HepG2 (cell line): ENCODE data around the gene MYRIP. TPM values are rescaled to one million over a fixed set of nuclear protein-coding genes. Genes with fewer than 3 reads are reported as not detected.

Experiments
- ATAC-seq: fragments of 200-7000 bp; cut with Tn5 transposase; 3 replicates; pipeline ENCODE4 v1.9.1; 2020; ENCODE audit warnings: mild to moderate bottlenecking, moderate library complexity
- BruUV-seq: library from RNA; stranded (reverse); fragments of 400-500 nt; replicated peaks from 2 replicates; lab custom pipeline; 2021; lab: Mats Ljungman, UMichigan
- CTCF ChIA-PET: fragments of 300-600 bp; formaldehyde crosslinking; extraction: SDS; loops from one replicate; lab custom pipeline; 2021; ENCODE audit warnings: low total read pairs, inconsistent platforms, low intra/inter-chr PET ratio; lab: Yijun Ruan, JAX
- POLR2A ChIA-PET: fragments of 350-600 bp; sonication (Branson Sonifier 250); formaldehyde crosslinking; loops from one replicate; lab custom pipeline; 2020; ENCODE audit warnings: antibody characterized with exemption, inconsistent platforms; lab: Yijun Ruan, JAX
- DNase-seq: peaks from one replicate; pipeline ENCODE4 v3.0.0-alpha.2; 2015; ENCODE audit warnings: low spot score
- FAIRE-seq: peaks from 3 replicates; lab custom pipeline; 2011; peaks lifted over from hg19 to GRCh38; lab: Jason Lieb, UNC
- H2AFZ ChIP-seq: one replicate; pipeline ENCODE4 v1.6.1; 2011; ENCODE audit warnings: low read length, inconsistent platforms
- H3K27ac ChIP-seq: fragments of 300-600 bp; 3 replicates; pipeline ENCODE4 v1.8.0; 2011; ENCODE audit warnings: mixed run types, mild to moderate bottlenecking, mixed read lengths, low read length, inconsistent platforms; ENCODE audit not compliant: insufficient read depth; ENCODE audit errors: extremely low read length
- H3K27me3 ChIP-seq, 2 experiments: fragments of 200-600 bp in 1 of 2; 2 replicates in 1 of 2; 3 replicates in 1 of 2; pipeline versions ENCODE4 v1.6.0 to v1.8.0; 2011; ENCODE audit warnings: low read length in 2 of 2, mild to moderate bottlenecking in 2 of 2, moderate library complexity in 2 of 2, inconsistent platforms in 1 of 2; ENCODE audit not compliant: insufficient read depth in 2 of 2, control insufficient read depth in 1 of 2
- H3K36me3 ChIP-seq, 2 experiments: fragments of 200-600 bp in 1 of 2; replicated peaks in 1 of 2; 2 replicates in 1 of 2; 3 replicates in 1 of 2; pipeline versions ENCODE4 v1.5.1 to v1.8.0; 2011; ENCODE audit warnings: low read length in 2 of 2, inconsistent platforms in 1 of 2; ENCODE audit not compliant: insufficient read depth in 2 of 2, control insufficient read depth in 1 of 2
- H3K4me1 ChIP-seq: 2 replicates; pipeline ENCODE4 v1.5.1; 2012; ENCODE audit warnings: low read length, inconsistent platforms; ENCODE audit not compliant: insufficient read depth
- H3K4me2 ChIP-seq: 2 replicates; pipeline ENCODE4 v1.6.0; 2011; ENCODE audit warnings: low read depth, low read length, inconsistent platforms
- H3K4me3 ChIP-seq, 3 experiments: fragments of 200-600 bp in 1 of 3; sonication (generic), shearing (Covaris generic) in 1 of 3; replicated peaks in 1 of 3; 2 replicates each; pipeline ENCODE4 v1.5.1; 2011 to 2016; ENCODE audit warnings: low read length in 3 of 3, inconsistent platforms in 2 of 3, low read depth in 2 of 3, mild to moderate bottlenecking in 2 of 3, control low read depth in 1 of 3, mixed read lengths in 1 of 3; ENCODE audit not compliant: insufficient read depth in 1 of 3
- H3K79me2 ChIP-seq: one replicate; pipeline ENCODE4 v1.6.1; 2011; ENCODE audit warnings: low read length, inconsistent platforms; ENCODE audit not compliant: insufficient read depth
- H3K9ac ChIP-seq: 2 replicates; pipeline ENCODE4 v1.6.0; 2011; ENCODE audit warnings: mild to moderate bottlenecking, low read depth, low read length, inconsistent platforms; ENCODE audit not compliant: insufficient read depth
- H3K9me3 ChIP-seq: 2 replicates; pipeline ENCODE4 v1.5.1; 2012; ENCODE audit warnings: mild to moderate bottlenecking, low read length
- H4K20me1 ChIP-seq: 2 replicates; pipeline ENCODE4 v1.6.0; 2011; ENCODE audit warnings: inconsistent platforms, mild to moderate bottlenecking, low read length, moderate library complexity; ENCODE audit not compliant: insufficient read depth
- ASH2L ChIP-seq: fragments of 300-600, 200-600 bp; sonication (generic); IDR thresholded peaks from 2 replicates; pipeline ENCODE4 v1.7.0; 2017; ENCODE audit warnings: low read depth, mild to moderate bottlenecking, moderate library complexity, mixed read lengths, low read length; ENCODE audit not compliant: insufficient read length
- CREB3 ChIP-seq: sonication (generic); formaldehyde crosslinking; IDR thresholded peaks from 2 replicates; pipeline ENCODE4 v1.5.0; 2020; ENCODE audit warnings: missing genetic modification reagents
- E2F2 ChIP-seq: sonication (generic); formaldehyde crosslinking; IDR thresholded peaks from 2 replicates; pipeline ENCODE4 v1.4.0; 2020; ENCODE audit warnings: missing genetic modification reagents, borderline replicate concordance
- EEA1 ChIP-seq: sonication (generic); formaldehyde crosslinking; IDR thresholded peaks from 2 replicates; pipeline ENCODE4 v1.5.1; 2020; ENCODE audit warnings: mild to moderate bottlenecking, missing genetic modification reagents, borderline replicate concordance
- GATA4 ChIP-seq: sonication (generic); IDR thresholded peaks from 2 replicates; pipeline ENCODE4 v1.6.1; 2016; ENCODE audit warnings: antibody characterized with exemption, low read depth, borderline replicate concordance
- KDM6A ChIP-seq: IDR thresholded peaks from 2 replicates; pipeline ENCODE4 v1.6.1; 2016; ENCODE audit warnings: low read depth
- MTF2 ChIP-seq: sonication (generic); formaldehyde crosslinking; IDR thresholded peaks from 2 replicates; pipeline ENCODE4 v1.5.0; 2020; ENCODE audit warnings: missing genetic modification reagents, borderline replicate concordance
- RERE ChIP-seq: IDR thresholded peaks from 2 replicates; pipeline ENCODE4 v1.6.1; 2016; ENCODE audit warnings: low read depth, missing genetic modification reagents, missing compliant biosample characterization
- TGIF2 ChIP-seq: IDR thresholded peaks from 2 replicates; pipeline ENCODE4 v1.6.1; 2016; ENCODE audit warnings: control low read depth, missing compliant biosample characterization
- ZBTB34 ChIP-seq: sonication (generic); formaldehyde crosslinking; IDR thresholded peaks from 2 replicates; pipeline ENCODE4 v1.8.0; 2022; ENCODE audit warnings: mild to moderate bottlenecking, missing genetic modification reagents
- ZNF512 ChIP-seq: sonication (generic); formaldehyde crosslinking; IDR thresholded peaks from 2 replicates; pipeline ENCODE4 v1.4.0; 2020; ENCODE audit warnings: mild to moderate bottlenecking, missing genetic modification reagents
- ZNF563 ChIP-seq: sonication (generic); formaldehyde crosslinking; IDR thresholded peaks from 2 replicates; pipeline ENCODE4 v1.8.0; 2022; ENCODE audit warnings: mild to moderate bottlenecking, moderate library complexity, missing genetic modification reagents
- WGBS: methylation state at CpG from one replicate; pipeline ENCODE4 v1.1.6; 2017; ENCODE audit warnings: low lambda C conversion rate; 5-methylcytosine and 5-hydroxymethylcytosine counted together
- in situ Hi-C: cut with HindIII; loops from 2 replicates; pipeline ENCODE4 v1.10.0; 2017; ENCODE audit warnings: low pct_unique_long_range_greater_than_20kb; ENCODE audit not compliant: extremely low pct_ligation_motif_present
- intact Hi-C: fragments of 100-400 bp; cut with micrococcal nuclease; formaldehyde crosslinking; loops from one replicate; pipeline ENCODE4 v1.10.0; 2022; ENCODE audit not compliant: unreplicated experiment
- polyA plus RNA-seq, 8 experiments: library from polyadenylated mRNA; depleted of rRNA in 3 of 8; stranded (reverse) in 7 of 8; unstranded in 1 of 8; fragments of >200 nt; fragmentation: Illumina TruSeq in 4 of 8; extraction: Trizol in 4 of 8; gene quantifications; 2 replicates each; pipeline versions ENCODE4 v1.2.1 to v1.2.3, GENCODE V29; 2011 to 2016; ENCODE audit warnings: low read depth in 4 of 8, missing spikeins in 1 of 8, mixed read lengths in 1 of 8; ENCODE audit not compliant: insufficient read depth in 1 of 8
- total RNA-seq, 5 experiments: library from RNA; depleted of rRNA; stranded (reverse); fragments of >200 nt; fragmentation: Illumina TruSeq; extraction: Trizol; gene quantifications; 2 replicates each; pipeline ENCODE4 v1.2.3, GENCODE V29; 2016; ENCODE audit warnings: low read depth in 1 of 5

The MYRIP gene
- total and polyA plus RNA-seq, 2 of the 13 experiments (the other 11 are each of a cell fraction or from before 2014, with no cell fraction given) = 0.64 to 0.84 TPM

- TF ChIP-seq ZBTB34 (CRISPR knock-in tag) (no peak), MTF2 (CRISPR knock-in tag) (no peak), ZNF563 (CRISPR knock-in tag) (no peak), GATA4 (no peak), ASH2L (no peak)
- TF ChIP-seq, all 625 proteins: peak for 0
Observed at GRCh38 chr3:39937874-39938273, 128.5 kb downstream of the MYRIP start (continued).

- peak overlapping the region; percentile 34; the same call in 1 of the 2 replicates for H3K4me2 ChIP-seq
Observed at GRCh38 chr3:39941931-39942330, 132.5 kb downstream of the MYRIP start.

More at GRCh38 chr3:39941931-39942330, 132.5 kb downstream of the MYRIP start:
- no peaks in the 10 kb centered on the region for H3K27me3 ChIP-seq
- H3K79me2 ChIP-seq = no peaks in the 10 kb centered on the region
- H4K20me1 ChIP-seq = no peaks in the 10 kb centered on the region
- no peak overlapping the region for H2AFZ ChIP-seq
- WGBS = 14% methylated on average over 5 of the region's 5 CpGs
- CTCF ChIA-PET = no interaction called here
- no peak for FAIRE-seq
- no peak overlapping the region for H3K4me3 ChIP-seq
- BruUV-seq = no TSS peak
- H3K36me3 ChIP-seq = no peaks in the 10 kb centered on the region
- peak; percentile 27 for DNase-seq
- peak; percentile 56; the same call in 2 of the 3 replicates for ATAC-seq
- intact Hi-C loops (no loop called here), in situ Hi-C loops (no loop called here)
- no peak overlapping the region for H3K9ac ChIP-seq
- no peaks in the 10 kb centered on the region for H3K9me3 ChIP-seq
- H3K27ac ChIP-seq = no peak overlapping the region
- POLR2A ChIA-PET = no interaction called here
- TF ChIP-seq CREB3 (no peak), RERE (CRISPR knock-in tag) (no peak), E2F2 (CRISPR knock-in tag) (no peak), TGIF2 (CRISPR knock-in tag) (no peak), KDM6A (CRISPR knock-in tag) (no peak), EEA1 (CRISPR knock-in tag) (no peak), ZNF512 (CRISPR knock-in tag) (no peak)
- H3K4me1 ChIP-seq = peaks cover 20% of the 10 kb centered on the region
